Cardiac septum (tissue), 1 donor: ENCODE data around the gene DCAF4. TPM values are rescaled to one million over a fixed set of nuclear protein-coding genes. Genes with fewer than 3 reads are reported as not detected.
"Not testable (repeated sequence)": the region's sequence is repeated elsewhere in the genome, so short reads cannot be mapped to it uniquely, and the experiment has no call there.

Experiments used
- DNase-seq: peaks from one replicate; pipeline ENCODE4 v3.0.0-alpha.2; 2020; ENCODE audit warnings: low spot score
- intact Hi-C: fragments of 100-400 bp; cut with DNase I; formaldehyde crosslinking; loops from one replicate; pipeline ENCODE4 v1.14.0; 2022
- total RNA-seq: library from RNA; stranded (reverse); fragmentation: NEBNext Ultra II Directional; extraction: Animal tissue kit (Norgen Biotek cat#: 25700); gene quantifications from one replicate; pipeline ENCODE4 v1.2.1, GENCODE V29; 2021
- donor health status: DM: no; HTN: no; CAD: no.

The DCAF4 gene
- total RNA-seq, 1 donor from 2014 or later: 7.9 TPM

- DNase-seq: no peak
- intact Hi-C loops: no loop called here
Measured at GRCh38 chr14:73000073-73000472, 73.8 kb downstream of the DCAF4 start.

GRCh38 chr14:73003681-73004080 is 77.4 kb downstream of the DCAF4 start:
- intact Hi-C loops: no loop called here
- DNase-seq: no peak

DNA sequence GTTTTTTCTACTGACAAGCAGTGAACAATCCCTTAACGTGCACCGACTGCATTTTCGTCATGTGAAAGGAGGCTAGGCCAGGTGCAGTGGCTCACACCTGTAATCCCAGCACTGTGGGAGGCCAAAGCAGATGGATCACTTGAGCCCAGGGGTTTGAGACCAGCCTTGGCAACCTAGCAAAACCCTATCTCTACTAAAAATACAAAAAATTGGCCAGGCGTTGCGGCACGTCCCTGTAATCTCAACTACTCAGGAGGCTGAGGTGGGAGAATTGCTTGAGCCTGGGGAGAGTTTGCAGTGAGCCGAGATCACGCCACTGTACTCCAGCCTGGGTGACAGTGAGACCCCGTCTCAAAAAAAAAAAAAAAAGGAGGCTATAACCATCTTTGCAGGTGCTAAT is 78.4 kb downstream of the DCAF4 start:
- DNase-seq, intact Hi-C loops: not testable (repeated sequence)

- intact Hi-C loops: no loop called here
- DNase-seq: no peak
Measured at GRCh38 chr14:73007835-73008234, 81.6 kb downstream of the DCAF4 start.

GRCh38 chr14:73008501-73008900 is 82.2 kb downstream of the DCAF4 start:
- intact Hi-C loops: no loop called here

More at GRCh38 chr14:73008501-73008900, 82.2 kb downstream of the DCAF4 start:
- no peak for DNase-seq

Other genes with a start within 250 kb of the DCAF4 start
- gene DPF3, start 32.4 kb upstream of the DCAF4 start, total RNA-seq: 36.5 TPM
- 12.1 TPM for gene ZFYVE1, start 100.6 kb downstream of the DCAF4 start, total RNA-seq
- gene RBM25, start 132.1 kb downstream of the DCAF4 start, total RNA-seq: 42.5 TPM
- 20.5 TPM for gene PSEN1, start 210.0 kb downstream of the DCAF4 start, total RNA-seq